ENCODE results near the gene TRPC5OS. TPM values are rescaled to one million over a fixed set of nuclear protein-coding genes. Genes with fewer than 3 reads are reported as not detected.

The TRPC5OS gene
- total and polyA plus RNA-seq, 4 donors, result 0.02 TPM; not detected in 3

DNA sequence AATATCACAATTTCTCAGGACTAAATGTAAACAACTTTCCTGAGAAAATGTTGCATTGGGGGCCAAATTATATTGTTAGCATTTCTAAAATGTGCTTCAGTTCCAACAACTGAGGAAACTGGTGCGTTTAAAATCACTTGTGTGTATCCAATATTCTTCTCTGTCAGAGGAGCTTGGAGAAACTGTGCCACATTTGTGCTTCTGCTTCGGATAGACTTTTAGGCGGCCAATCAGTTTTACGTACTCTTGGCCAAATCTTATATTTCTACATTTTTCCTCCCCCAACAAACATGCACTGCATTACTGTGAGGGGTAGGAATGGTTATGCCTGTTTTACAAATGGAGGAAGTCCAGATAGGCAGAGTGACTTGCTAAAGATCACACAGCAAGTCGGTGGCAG, 27.4 kb upstream of the TRPC5OS start:
- TF ChIP-seq RAD21 (IDR thresholded peaks at IDR 0.05) (no peak), YY1 (IDR thresholded peaks at IDR 0.05) (no peak), FOXA1 (IDR thresholded peaks at IDR 0.05) (no peak), EGR1 (IDR thresholded peaks at IDR 0.05; ENCODE audit: low read depth in 2 of 2) (no peak), TAF1 (conservative IDR thresholded peaks at IDR 0.05) (no peak)
- TF ChIP-seq, protein P1, sequence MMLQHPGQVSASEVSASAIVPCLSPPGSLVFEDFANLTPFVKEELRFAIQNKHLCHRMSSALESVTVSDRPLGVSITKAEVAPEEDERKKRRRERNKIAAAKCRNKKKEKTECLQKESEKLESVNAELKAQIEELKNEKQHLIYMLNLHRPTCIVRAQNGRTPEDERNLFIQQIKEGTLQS (IDR thresholded peaks at IDR 0.05), result no peak
- TF ChIP-seq, protein P2, sequence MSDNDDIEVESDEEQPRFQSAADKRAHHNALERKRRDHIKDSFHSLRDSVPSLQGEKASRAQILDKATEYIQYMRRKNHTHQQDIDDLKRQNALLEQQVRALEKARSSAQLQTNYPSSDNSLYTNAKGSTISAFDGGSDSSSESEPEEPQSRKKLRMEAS (IDR thresholded peaks at IDR 0.05), result no peak
- Histone ChIP-seq H3K4me3 (ENCODE audit: low read depth in 1 of 3, low read length in 3 of 3) (no peak overlapping the region), H3K9me3 (ENCODE audit: control insufficient read depth in 4 of 4, low read length in 3 of 4) (no peaks in the 10 kb centered on the region), H3K4me1 (ENCODE audit: control insufficient read depth in 4 of 4, insufficient read depth in 4 of 4, low read length in 3 of 4) (no peaks in the 10 kb centered on the region), H3K27me3 (ENCODE audit: control insufficient read depth in 4 of 4, insufficient read depth in 4 of 4, low read length in 3 of 4) (peaks cover 0 to under 1% (median 0%) of the 10 kb centered on the region in 4 donors), H3K9ac (ENCODE audit: low read depth in 1 of 2, low read length in 2 of 2) (no peak overlapping the region), H3K27ac (ENCODE audit: low read depth in 1 of 2, low read length in 2 of 2) (no peak overlapping the region), H3K36me3 (ENCODE audit: control insufficient read depth in 4 of 4, insufficient read depth in 3 of 4, low read depth in 1 of 4, low read length in 3 of 4) (no peaks in the 10 kb centered on the region)
- DNase-seq (ENCODE audit: low spot score), result no peak
- WGBS, result 94% methylated on average over 5 of the region's 5 CpGs

DNA sequence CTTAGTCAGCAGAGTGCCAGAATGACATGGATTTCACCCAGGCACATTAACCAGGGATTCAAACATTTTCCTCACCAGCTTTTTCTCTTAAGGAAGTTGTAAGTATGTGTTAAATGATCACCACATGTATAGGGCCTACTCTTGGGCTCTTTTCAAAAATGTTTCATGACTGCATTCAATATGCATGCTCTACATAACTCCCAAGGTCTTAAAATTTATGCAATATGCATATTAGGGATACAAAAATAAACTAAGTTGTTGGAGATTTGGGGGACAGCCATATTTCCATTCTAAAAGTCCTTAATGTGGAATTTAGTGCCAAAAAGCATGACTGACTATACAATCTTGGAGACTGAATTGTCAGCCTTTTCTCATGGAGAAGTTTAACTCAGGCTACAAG, 25.0 kb upstream of the TRPC5OS start:
- no peak for TF ChIP-seq EGR1 (IDR thresholded peaks at IDR 0.05; ENCODE audit: low read depth in 2 of 2)
- TF ChIP-seq TAF1 (conservative IDR thresholded peaks at IDR 0.05), result no peak
- Histone ChIP-seq H3K9me3 (ENCODE audit: control insufficient read depth in 4 of 4, low read length in 3 of 4) (no peaks in the 10 kb centered on the region), H3K27me3 (ENCODE audit: control insufficient read depth in 4 of 4, insufficient read depth in 4 of 4, low read length in 3 of 4) (no peaks in the 10 kb centered on the region), H3K4me1 (ENCODE audit: control insufficient read depth in 4 of 4, insufficient read depth in 4 of 4, low read length in 3 of 4) (no peaks in the 10 kb centered on the region), H3K36me3 (ENCODE audit: control insufficient read depth in 4 of 4, insufficient read depth in 3 of 4, low read depth in 1 of 4, low read length in 3 of 4) (no peaks in the 10 kb centered on the region), H3K4me3 (ENCODE audit: low read depth in 1 of 3, low read length in 3 of 3) (no peak overlapping the region), H3K27ac (ENCODE audit: low read depth in 1 of 2, low read length in 2 of 2) (no peak overlapping the region), H3K9ac (ENCODE audit: low read depth in 1 of 2, low read length in 2 of 2) (no peak overlapping the region)
- DNase-seq (ENCODE audit: low spot score), result no peak

DNA sequence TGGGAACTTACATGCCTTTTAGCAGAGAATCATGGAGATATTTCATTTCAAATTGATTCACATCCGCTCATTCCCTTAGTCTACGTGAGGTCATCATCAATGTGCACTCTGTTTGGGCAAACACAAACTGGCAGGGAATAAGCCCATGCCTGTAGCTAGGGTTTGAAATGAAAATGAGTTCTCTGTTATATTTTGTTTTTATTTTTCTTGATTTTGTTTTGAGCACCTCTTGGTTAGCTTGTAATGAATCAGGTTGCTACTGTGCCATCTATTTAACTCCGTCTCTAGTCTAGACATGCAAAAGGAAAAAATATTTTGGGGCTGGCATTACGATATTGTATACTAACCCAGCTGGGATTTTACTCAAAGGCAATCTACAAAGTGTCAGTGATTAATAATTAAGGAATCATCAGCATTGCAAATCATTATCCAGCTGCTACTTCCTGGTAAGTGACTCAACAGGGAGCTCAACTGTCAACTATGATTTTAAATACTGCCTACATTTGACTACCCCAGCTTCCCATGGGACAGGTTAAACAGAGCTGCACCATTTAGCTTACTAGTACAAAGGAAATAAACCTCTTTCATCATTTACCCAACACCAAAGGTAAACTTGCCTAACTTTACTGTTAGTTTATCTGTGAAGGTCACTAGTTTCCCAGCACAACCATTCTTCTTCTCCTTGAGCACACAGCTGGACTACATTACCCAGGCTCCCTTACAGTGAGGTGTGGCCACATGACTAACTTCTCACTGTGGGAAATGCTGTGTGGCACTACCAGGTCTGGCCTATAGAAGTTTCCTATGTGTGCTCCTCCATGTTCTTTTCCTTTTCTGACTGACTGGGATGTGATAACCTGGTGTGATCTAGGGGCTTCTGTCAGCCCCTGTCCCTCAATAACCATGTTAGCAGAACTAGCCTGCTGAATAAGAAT, 21.2 kb upstream of the TRPC5OS start:
- no peaks in the 10 kb centered on the region for H3K4me1 ChIP-seq (ENCODE audit: control insufficient read depth in 4 of 4, insufficient read depth in 4 of 4, low read length in 3 of 4)
- H3K9ac ChIP-seq (ENCODE audit: low read depth in 1 of 2, low read length in 2 of 2), result no peak overlapping the region
- H3K9me3 ChIP-seq (ENCODE audit: control insufficient read depth in 4 of 4, low read length in 3 of 4), result no peaks in the 10 kb centered on the region
- no peaks in the 10 kb centered on the region for H3K36me3 ChIP-seq (ENCODE audit: control insufficient read depth in 4 of 4, insufficient read depth in 3 of 4, low read depth in 1 of 4, low read length in 3 of 4)
- no peaks in the 10 kb centered on the region for H3K27me3 ChIP-seq (ENCODE audit: control insufficient read depth in 4 of 4, insufficient read depth in 4 of 4, low read length in 3 of 4)
- WGBS, result 95% methylated on average over 4 of the region's 4 CpGs
- no peak overlapping the region for H3K27ac ChIP-seq (ENCODE audit: low read depth in 1 of 2, low read length in 2 of 2)
- no peak overlapping the region for H3K4me3 ChIP-seq (ENCODE audit: low read depth in 1 of 3, low read length in 3 of 3)
- DNase-seq (ENCODE audit: low spot score), result no peak
- TF ChIP-seq HNF4G (IDR thresholded peaks at IDR 0.05) (no peak), GABPA (IDR thresholded peaks at IDR 0.05 in 1 of 2, conservative IDR thresholded peaks at IDR 0.05 in 1 of 2) (no peak), RAD21 (IDR thresholded peaks at IDR 0.05) (no peak), HNF4A (conservative IDR thresholded peaks at IDR 0.05) (no peak), FOXA1 (IDR thresholded peaks at IDR 0.05) (no peak), JUND (IDR thresholded peaks at IDR 0.05) (no peak), TAF1 (conservative IDR thresholded peaks at IDR 0.05) (no peak), YY1 (IDR thresholded peaks at IDR 0.05) (no peak)
- TF ChIP-seq, protein P3, sequence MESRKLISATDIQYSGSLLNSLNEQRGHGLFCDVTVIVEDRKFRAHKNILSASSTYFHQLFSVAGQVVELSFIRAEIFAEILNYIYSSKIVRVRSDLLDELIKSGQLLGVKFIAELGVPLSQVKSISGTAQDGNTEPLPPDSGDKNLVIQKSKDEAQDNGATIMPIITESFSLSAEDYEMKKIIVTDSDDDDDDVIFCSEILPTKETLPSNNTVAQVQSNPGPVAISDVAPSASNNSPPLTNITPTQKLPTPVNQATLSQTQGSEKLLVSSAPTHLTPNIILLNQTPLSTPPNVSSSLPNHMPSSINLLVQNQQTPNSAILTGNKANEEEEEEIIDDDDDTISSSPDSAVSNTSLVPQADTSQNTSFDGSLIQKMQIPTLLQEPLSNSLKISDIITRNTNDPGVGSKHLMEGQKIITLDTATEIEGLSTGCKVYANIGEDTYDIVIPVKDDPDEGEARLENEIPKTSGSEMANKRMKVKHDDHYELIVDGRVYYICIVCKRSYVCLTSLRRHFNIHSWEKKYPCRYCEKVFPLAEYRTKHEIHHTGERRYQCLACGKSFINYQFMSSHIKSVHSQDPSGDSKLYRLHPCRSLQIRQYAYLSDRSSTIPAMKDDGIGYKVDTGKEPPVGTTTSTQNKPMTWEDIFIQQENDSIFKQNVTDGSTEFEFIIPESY (IDR thresholded peaks at IDR 0.05), result no peak
- TF ChIP-seq, protein P2 (IDR thresholded peaks at IDR 0.05), result no peak

All from liver (tissue), 9 donors.